Ishikawa (cell line): ENCODE measurements around the gene HOXC5.

ENCODE experiments used
- CEBPB ChIP-seq: IDR thresholded peaks from 2 replicates; pipeline ENCODE4 v1.6.1; 2012
- CREB1 ChIP-seq: IDR thresholded peaks from 2 replicates; pipeline ENCODE4 v1.6.1; 2012; ENCODE audit warnings: low read depth
- EGR1 ChIP-seq: IDR thresholded peaks from 2 replicates; pipeline ENCODE4 v1.6.1; 2012
- EP300 ChIP-seq: IDR thresholded peaks from 2 replicates; pipeline ENCODE4 v1.6.1; 2012; ENCODE audit warnings: borderline replicate concordance
- FOXM1 ChIP-seq: IDR thresholded peaks from 2 replicates; pipeline ENCODE4 v1.6.1; 2012; ENCODE audit warnings: low read depth, borderline replicate concordance
- NFIC ChIP-seq: IDR thresholded peaks from 2 replicates; pipeline ENCODE4 v1.6.1; 2012
- RAD21 ChIP-seq: IDR thresholded peaks from 2 replicates; pipeline ENCODE4 v1.6.1; 2012; ENCODE audit warnings: low read depth
- TAF1 ChIP-seq: IDR thresholded peaks from 2 replicates; pipeline ENCODE4 v1.6.1; 2012; ENCODE audit warnings: low read depth, mild to moderate bottlenecking
- TCF12 ChIP-seq: IDR thresholded peaks from 2 replicates; pipeline ENCODE4 v1.6.1; 2012; ENCODE audit warnings: low read depth
- TEAD4 ChIP-seq: IDR thresholded peaks from 2 replicates; pipeline ENCODE4 v1.6.1; 2012
- YY1 ChIP-seq: IDR thresholded peaks from 2 replicates; pipeline ENCODE4 v1.6.1; 2012; ENCODE audit warnings: low read depth
- ZBTB7A ChIP-seq: IDR thresholded peaks from 2 replicates; pipeline ENCODE4 v1.6.1; 2012; ENCODE audit warnings: low read depth
- TF ChIP-seq, protein P1 (sequence below): IDR thresholded peaks from 2 replicates; pipeline ENCODE4 v1.6.1; 2012
- TF ChIP-seq, protein P2 (sequence below): IDR thresholded peaks from 2 replicates; pipeline ENCODE4 v1.6.1; 2012; ENCODE audit warnings: low read depth, mild to moderate bottlenecking
- TF ChIP-seq, protein P3 (sequence below): IDR thresholded peaks from 2 replicates; pipeline ENCODE4 v1.6.1; 2012

HOXC5 gene

DNA sequence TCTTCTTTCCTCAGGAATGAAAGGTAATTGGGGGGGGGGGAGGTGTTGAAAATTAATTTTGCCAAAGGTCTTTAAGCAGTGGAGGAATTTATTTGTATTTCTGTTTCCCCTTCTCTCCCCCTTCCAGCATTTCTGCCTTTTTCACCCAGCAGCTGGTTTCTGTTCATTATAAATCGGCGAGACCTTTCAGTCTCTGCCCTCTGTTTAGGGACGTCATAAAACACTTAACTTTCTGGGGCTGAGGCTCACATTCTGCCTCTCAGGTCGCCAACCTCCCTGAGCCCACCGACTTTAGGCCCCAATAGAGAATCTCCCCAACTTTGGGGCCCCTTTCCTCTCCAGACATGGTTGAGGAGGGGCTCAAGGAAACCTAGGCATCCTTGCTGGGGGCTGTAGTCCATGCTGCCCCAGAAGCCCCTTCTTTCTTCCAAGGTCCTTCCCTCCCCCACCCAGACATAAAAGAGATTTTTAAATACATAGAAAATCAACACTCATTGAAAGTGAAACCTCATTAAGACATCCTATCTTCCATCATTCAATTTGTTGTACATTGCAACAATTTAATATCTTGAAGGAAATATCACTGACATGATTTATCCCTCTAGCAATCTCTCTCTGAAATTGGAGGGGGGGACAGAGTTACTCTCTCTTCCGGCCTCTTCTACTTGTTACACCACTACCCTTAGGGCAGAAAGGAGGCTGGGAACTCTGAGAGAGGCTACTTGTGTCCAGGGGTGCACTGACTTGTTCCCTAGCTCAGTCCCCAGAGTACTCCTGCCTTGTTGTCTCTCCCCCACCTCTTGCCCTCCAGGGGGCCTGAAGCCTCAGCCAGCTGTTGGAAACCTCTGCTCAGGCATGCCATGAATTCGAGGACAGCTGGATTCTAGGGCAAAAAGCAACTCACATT lies 7.1 kb upstream of the HOXC5 start:
- TF ChIP-seq FOXM1 (no peak), TAF1 (no peak), EP300 (no peak), ZBTB7A (no peak), TCF12 (no peak)

DNA sequence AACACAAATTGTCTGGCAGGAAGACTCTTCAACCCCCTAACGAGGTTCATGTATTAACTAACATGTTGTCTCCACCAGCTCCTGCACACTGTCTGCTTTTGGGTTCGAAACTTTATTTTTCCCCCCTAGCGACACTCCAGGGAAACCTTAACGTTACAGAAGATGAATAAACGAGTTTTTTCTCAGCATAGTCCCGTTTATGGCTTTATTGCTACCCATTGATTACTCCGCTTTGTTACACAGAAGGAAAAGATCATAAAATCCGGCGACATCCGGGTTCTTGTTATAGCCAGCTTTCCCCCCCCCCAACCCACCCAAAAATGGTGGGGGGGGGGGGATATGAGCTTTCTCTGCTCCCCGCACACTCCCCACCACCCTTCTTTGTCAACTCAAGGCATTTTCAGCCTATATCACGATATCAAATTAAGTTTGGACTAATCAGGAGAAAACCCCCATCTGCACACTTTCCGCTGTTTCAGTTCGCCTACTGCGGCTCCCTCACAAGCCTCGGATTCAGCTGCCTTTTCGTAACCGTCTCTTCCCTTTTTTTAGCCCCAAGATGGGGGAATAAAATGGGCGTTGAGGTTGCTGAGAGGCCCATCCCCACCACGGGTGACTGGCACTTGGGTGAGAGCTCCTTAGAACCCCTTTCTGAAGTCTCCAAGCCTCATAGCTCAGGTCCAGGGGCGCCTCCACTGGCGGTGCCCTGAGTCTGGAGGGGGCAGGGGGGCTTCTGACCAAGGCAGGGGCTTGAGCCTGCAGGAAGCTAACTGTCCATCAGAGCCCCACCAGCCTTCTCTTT lies 6.0 kb upstream of the HOXC5 start:
- no peak for TF ChIP-seq RAD21
- TF ChIP-seq EP300, result no peak

DNA sequence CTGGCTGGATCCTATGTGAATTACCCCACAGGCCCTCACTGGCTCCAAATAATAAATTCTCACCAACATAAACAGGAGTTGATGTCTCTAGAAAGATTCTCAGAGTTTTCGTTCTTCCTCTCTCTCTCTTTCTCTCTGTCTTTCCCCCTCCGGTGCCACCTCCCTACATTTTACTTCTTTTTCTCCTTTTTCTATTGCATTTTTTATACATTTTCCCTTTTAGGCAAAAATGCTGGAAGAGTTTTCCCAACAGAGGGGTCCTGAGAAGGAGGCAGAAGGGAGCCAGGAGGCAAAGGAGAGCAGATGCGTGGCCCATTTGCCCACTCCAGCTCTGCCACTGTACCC lies 5.4 kb upstream of the HOXC5 start:
- TF ChIP-seq TCF12 (no peak), TAF1 (no peak), RAD21 (no peak), EP300 (no peak), FOXM1 (no peak), ZBTB7A (no peak), NFIC (no peak), YY1 (no peak), TEAD4 (no peak), CEBPB (no peak), CREB1 (no peak), EGR1 (no peak)
- TF ChIP-seq, protein P1, sequence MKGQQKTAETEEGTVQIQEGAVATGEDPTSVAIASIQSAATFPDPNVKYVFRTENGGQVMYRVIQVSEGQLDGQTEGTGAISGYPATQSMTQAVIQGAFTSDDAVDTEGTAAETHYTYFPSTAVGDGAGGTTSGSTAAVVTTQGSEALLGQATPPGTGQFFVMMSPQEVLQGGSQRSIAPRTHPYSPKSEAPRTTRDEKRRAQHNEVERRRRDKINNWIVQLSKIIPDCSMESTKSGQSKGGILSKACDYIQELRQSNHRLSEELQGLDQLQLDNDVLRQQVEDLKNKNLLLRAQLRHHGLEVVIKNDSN, result no peak
- TF ChIP-seq, protein P2, sequence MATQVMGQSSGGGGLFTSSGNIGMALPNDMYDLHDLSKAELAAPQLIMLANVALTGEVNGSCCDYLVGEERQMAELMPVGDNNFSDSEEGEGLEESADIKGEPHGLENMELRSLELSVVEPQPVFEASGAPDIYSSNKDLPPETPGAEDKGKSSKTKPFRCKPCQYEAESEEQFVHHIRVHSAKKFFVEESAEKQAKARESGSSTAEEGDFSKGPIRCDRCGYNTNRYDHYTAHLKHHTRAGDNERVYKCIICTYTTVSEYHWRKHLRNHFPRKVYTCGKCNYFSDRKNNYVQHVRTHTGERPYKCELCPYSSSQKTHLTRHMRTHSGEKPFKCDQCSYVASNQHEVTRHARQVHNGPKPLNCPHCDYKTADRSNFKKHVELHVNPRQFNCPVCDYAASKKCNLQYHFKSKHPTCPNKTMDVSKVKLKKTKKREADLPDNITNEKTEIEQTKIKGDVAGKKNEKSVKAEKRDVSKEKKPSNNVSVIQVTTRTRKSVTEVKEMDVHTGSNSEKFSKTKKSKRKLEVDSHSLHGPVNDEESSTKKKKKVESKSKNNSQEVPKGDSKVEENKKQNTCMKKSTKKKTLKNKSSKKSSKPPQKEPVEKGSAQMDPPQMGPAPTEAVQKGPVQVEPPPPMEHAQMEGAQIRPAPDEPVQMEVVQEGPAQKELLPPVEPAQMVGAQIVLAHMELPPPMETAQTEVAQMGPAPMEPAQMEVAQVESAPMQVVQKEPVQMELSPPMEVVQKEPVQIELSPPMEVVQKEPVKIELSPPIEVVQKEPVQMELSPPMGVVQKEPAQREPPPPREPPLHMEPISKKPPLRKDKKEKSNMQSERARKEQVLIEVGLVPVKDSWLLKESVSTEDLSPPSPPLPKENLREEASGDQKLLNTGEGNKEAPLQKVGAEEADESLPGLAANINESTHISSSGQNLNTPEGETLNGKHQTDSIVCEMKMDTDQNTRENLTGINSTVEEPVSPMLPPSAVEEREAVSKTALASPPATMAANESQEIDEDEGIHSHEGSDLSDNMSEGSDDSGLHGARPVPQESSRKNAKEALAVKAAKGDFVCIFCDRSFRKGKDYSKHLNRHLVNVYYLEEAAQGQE, result no peak
- TF ChIP-seq, protein P3, sequence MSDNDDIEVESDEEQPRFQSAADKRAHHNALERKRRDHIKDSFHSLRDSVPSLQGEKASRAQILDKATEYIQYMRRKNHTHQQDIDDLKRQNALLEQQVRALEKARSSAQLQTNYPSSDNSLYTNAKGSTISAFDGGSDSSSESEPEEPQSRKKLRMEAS, result no peak

DNA sequence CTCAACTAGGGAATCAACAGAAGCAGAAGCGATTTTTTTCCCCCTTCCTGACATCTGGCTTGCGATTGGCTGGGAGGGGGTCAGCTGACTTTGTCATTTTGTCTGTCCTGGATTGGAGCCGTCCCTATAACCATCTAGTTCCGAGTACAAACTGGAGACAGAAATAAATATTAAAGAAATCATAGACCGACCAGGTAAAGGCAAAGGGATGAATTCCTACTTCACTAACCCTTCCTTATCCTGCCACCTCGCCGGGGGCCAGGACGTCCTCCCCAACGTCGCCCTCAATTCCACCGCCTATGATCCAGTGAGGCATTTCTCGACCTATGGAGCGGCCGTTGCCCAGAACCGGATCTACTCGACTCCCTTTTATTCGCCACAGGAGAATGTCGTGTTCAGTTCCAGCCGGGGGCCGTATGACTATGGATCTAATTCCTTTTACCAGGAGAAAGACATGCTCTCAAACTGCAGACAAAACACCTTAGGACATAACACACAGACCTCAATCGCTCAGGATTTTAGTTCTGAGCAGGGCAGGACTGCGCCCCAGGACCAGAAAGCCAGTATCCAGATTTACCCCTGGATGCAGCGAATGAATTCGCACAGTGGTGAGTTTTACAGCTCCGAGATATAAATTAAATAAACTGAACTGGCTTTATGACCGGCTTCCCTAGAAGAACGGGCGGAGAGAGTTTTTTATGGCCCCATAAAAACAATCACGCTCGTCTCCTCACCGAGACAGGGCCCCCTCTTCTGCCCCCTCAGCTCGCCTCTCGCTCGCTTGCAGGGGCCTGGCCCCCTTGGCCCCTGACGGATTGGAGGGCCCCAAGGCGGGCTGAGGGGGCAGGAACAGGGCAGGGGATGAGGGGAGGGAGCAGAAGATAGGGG lies 4.3 kb upstream of the HOXC5 start, which contains the start of gene HOXC6:
Gene HOXC6 (plus strand): TSS at position 127 of the 888 bp plus-strand sequence. CDS start 82 bp downstream, at position 209.
- TF ChIP-seq, protein P1, result peak; percentile 84
- no peak for TF ChIP-seq TAF1

DNA sequence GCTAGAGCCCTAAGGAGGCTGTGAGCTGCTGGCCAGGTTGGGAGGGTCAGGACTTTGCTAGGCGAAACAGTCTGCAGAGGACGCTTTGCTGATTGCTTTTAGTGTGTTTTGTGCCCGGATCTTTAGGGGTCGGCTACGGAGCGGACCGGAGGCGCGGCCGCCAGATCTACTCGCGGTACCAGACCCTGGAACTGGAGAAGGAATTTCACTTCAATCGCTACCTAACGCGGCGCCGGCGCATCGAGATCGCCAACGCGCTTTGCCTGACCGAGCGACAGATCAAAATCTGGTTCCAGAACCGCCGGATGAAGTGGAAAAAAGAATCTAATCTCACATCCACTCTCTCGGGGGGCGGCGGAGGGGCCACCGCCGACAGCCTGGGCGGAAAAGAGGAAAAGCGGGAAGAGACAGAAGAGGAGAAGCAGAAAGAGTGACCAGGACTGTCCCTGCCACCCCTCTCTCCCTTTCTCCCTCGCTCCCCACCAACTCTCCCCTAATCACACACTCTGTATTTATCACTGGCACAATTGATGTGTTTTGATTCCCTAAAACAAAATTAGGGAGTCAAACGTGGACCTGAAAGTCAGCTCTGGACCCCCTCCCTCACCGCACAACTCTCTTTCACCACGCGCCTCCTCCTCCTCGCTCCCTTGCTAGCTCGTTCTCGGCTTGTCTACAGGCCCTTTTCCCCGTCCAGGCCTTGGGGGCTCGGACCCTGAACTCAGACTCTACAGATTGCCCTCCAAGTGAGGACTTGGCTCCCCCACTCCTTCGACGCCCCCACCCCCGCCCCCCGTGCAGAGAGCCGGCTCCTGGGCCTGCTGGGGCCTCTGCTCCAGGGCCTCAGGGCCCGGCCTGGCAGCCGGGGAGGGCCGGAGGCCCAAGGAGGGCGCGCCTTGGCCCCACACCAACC lies 3.1 kb upstream of the HOXC5 start:
- TF ChIP-seq, protein P1, result no peak
- TF ChIP-seq RAD21 (no peak), TEAD4 (no peak), EGR1 (no peak), ZBTB7A (no peak), FOXM1 (no peak), TCF12 (no peak), TAF1 (no peak), CEBPB (no peak)
- TF ChIP-seq, protein P2, result no peak
